HG02588 (cell line): ENCODE results near the gene IQSEC3.
"Not testable (repeated sequence)": the region's sequence is repeated elsewhere in the genome, so short reads cannot be mapped to it uniquely, and the experiment has no call there.

Experiments used
- ATAC-seq: cut with Tn5 transposase; IDR thresholded peaks from one replicate; pipeline ENCODE4 v1.9.1; 2021; ENCODE audit warnings: mild to moderate bottlenecking, moderate library complexity; ENCODE audit not compliant: unreplicated experiment

The IQSEC3 gene

DNA sequence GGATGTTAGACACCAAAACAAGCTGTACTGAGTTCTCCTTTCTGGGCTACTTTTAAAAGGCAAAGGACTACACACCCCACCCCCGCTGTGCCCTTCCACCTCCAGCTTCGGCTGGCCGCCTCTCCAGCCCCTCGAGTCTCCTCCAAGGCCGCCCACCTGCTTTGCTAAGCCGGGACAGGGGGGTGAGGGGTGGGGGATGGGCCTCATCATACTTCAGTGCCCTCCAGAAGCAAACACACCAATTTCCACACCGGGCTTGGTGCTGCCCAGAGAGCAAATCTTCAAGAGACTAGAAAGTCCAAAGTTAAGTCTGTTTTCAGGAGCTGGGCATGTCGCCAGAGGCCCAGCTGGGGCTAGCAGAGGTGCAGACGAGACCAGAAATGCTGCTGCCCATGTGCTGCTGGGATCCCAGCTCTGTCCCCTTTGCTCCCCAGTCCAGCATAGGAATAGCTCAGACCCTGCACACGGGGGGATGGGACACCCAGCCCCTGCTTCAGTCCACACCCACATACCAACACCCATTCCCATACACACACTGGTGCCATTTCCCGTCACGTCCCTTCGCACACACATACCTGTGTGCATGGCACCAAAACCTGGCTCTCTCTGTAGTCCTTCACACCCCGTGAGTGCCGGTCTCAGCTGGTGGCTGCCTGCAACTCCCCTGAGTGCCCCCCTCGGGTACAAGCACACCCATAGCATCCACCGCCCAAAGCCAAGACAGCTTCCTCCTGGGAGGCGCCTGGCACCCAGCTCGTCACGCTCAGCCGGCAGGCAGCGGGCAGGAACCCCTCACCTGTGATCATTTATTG is 146.4 kb downstream of the IQSEC3 start:
- ATAC-seq = no peak

DNA sequence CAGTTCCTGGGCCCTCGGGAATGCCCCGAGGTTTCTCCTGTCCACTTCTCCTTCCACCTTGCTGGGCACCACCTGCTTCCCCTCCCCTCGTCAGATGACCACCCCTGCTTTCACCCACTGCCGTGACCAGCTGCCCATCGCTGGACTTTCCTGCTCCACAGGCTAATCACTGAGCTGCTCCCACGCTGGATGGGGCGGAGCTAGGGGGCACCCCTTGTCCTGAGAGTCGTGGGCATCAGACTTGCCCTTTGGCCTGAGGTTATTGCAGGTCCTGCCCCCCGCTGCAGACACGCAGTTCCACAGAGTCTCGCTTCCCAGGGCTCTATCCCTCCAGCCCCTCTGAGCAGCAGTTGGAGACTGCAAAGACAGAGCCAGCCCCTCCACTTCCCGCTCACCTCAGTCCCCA is 147.0 kb downstream of the IQSEC3 start:
- ATAC-seq = no peak

DNA sequence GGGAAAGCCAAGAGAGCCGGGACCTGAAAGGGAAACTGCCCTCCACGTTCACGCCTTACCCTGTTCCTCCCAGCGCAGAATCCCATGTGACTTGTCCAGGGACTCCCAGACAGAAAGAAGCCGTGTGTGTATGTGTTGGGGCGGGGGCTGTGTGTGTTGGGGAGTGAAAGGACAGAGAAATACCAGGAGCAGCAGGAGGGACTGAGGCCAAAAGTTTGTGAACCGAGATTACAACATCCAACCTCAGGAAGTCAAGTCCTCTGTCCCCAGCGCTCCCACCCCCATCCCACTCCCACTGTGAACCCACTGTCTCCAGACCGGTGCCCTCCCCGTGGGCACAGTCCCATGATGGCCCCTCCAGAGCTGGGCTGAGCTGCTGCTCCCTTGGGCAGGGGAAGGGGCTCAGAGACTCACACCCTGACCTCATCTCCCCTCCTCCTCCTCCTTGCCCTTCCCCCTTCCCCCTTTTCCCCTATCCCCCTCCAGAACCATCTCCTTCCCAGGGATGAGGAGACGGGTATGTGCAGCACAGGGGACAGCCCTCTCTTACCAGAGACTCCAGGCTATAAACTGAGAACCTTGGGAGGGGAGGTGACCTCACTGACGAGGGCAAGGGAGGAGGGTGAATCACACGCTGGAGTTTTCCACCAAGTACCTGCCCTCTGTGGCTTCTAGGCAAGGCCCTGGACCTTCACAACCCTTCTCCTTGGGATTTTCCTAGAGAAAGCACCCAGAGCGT is 147.6 kb downstream of the IQSEC3 start, which contains the start of gene SLC6A12:
Gene SLC6A12 (minus strand): TSS at position 155 of the 739 bp plus-strand sequence. CDS start 4,171 bp downstream, outside the sequence.
- no peak for ATAC-seq

DNA sequence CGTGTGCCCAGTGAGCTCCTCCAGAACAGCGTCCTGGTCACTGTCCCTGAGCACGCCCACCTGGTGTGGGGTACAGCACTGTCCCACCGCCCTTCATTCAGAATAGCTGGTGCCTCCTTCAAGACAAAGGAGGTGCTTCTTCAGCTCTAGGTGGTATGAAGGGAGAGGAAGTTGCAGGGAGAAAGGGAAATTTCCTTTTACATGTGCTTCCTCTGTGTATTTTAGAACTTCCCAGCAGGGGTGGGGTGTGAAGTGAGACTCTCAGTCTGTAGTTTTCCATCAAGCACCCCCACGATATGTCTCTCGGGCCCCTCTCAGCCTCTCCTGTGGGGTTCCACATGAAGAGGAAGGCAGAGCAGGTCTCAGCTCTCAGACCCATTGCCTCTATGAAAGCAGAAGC is 148.5 kb downstream of the IQSEC3 start:
- ATAC-seq = no peak

DNA sequence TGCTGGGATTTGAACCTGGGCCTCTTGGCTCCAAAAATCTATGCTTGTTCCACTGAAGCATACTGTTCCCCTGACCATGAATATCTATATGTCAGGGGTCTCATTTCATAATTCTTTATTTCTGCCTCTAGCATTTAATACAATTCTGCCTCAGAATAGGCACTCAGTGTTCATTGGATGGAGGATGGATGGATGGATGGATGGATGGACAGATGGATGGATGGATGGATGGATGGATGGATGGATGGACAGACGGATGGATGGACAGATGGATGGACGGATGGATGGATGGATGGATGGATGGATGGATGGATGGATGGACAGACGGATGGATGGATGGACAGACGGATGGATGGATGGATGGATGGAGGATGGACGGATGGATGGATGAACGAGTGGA is 150.5 kb downstream of the IQSEC3 start:
- not testable (repeated sequence) for ATAC-seq

- ATAC-seq = no peak
Observed at GRCh38 chr12:218221-218620, 151.7 kb downstream of the IQSEC3 start.

DNA sequence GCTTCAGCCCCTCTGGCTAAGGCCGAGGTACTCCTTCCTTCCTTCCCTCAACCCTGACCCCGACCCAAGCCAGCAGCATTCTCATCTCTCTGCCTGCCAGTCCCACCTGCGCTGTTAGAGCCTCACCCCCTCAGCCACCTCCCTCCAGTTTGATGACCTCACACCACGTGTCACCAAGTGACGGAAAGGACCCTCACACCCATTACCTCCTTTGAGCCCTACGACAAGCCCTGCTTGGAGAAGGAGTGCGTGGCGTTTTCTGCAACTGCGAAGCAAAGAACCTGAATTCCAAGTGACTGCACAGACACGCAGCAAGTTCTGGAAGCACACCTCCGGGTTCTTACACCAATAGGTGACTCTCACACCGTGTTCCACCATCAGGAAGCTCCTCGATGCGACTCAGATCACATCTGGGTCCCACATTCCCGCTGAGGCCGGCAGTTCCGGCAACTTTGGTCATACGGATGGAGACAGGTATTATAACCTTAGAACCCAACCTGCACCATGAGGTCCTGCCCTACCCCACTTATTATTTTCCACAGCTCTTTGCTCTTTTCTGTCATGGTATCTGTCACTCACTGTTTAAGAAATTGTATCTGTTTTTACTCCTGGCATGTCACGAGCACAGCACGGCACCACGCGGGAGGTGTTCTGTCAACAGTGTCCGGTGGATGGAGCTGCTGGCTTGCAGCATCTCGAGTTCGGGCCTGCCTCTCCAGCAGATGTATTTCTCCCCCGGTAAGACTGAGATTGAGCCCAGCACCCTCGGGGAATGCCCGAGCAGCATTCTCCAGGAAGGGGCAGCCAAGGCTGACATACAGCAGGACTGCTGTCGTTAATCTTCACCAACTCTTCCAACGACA is 152.4 kb downstream of the IQSEC3 start:
- ATAC-seq = no peak

DNA sequence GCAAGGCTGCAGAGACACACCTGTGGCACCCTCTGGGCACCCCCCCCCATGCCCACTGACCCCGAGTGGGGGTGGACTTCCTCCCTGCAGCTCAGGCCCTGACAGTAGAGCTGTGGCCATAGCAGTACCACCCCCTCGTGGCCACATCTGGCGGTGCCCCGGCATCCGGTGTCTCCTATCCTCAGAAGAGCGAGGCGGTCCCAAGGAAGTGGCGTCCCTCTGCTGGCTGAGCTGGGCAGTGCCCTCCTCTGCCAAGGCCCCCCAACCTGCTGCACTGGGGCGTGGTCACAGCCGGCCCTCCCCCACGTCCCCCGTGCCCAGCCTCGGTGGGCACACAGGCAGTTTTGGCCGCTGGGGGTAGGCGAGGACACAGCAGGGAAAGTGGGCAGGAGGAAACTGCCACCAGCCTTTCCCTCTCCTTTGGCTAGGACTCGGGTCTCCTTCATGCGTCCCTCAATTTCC is 153.4 kb downstream of the IQSEC3 start:
- ATAC-seq = peak; percentile 58

GRCh38 chr12:220491-220890 is 153.9 kb downstream of the IQSEC3 start:
- ATAC-seq = no peak

GRCh38 chr12:220946-221550 is 154.5 kb downstream of the IQSEC3 start:
- no peak for ATAC-seq

- no peak for ATAC-seq
Observed at GRCh38 chr12:221736-222135, 155.2 kb downstream of the IQSEC3 start.

DNA sequence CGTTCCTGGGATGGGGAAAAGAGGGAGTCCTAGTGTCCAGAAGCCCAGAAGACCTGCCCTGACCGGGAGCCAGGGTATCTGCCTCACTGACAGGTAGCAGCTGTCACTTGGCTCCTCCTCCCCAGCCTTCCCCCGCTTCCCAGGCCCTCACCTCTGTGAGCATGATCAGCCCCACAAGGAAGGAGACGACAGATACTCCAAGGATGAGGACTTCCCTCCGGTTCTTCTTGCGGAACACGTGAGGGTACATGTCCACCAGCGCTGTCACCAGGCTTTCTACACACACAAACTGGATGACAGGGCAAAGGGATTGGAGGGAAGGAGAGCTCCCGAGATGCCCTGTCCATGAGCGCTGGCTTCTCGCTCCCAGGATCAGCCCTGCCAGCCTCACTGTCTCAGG is 157.3 kb downstream of the IQSEC3 start:
- no peak for ATAC-seq

DNA sequence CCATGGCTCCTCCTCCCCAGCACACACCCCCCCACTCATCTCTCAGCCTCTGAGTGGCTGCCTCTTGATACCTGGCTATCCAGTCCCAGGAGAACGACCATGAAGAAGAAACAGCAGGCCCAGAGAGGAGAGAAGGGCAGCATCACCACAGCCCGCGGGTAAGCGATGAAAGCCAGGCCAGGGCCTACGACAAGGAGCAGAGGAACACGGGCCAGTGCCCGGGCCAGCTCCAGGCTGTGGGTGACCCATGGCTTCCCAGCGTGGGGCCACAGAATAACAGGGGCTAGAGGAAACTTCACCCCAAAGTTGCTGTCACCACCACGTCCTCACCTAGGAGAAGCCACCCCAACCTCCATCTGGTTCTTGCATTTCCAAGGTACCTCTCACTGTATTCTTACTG is 157.8 kb downstream of the IQSEC3 start:
- ATAC-seq = no peak

GRCh38 chr12:225012-225411 is 158.4 kb downstream of the IQSEC3 start:
- ATAC-seq = no peak

DNA sequence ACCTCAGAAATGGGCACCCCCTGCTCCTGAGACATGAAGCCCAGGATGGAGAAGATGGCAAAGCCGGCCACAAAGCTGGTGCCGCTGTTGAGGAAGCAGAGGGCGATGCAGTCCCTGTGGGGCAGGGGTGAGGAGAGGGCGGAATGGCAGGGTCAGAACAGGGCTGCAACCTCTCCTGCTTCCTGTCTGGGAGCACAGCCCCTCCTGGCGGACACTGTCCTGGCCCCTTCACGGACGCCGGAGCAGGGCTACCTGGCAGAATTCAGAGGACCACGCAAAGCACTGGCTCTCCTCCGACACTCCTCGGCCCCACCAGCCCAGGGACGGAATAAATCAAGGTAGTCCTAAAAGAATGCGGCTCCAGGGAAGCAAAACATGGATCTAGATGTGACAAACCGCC is 159.8 kb downstream of the IQSEC3 start:
- ATAC-seq = no peak

DNA sequence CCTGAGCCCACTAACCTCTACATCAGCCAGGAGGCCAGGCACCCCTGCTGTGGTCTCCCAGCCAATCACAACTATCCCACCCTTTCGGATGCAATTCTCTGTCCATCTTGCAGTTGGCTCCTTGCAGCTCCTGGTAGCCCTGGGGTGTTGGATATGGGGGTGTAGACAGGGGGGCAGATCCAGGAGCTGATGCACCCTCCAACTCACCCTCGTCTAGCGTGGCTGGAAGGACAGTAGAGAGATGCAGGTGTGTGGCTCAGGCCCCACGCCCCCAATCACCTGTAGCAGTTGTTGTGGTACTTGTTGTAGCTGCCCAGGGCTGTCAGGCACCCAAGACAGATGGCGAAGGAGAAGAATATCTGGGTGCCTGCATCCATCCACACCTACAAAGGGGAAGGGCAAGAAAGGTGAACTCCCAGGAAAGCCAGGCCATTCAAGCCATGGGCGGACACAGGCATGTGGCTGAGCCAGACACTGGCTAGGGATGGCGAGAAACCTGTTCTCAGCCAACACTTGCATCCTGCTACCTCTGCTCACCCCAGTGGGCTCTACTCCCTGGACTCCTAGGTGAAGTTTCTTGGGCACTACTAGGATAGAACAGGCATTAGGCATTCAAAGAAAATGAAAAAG is 160.8 kb downstream of the IQSEC3 start:
- ATAC-seq = no peak
